ENCODE results near the gene OR52N1.

The OR52N1 gene

GRCh38 chr11:5791165-5791564 lies at the start of gene OR52N1:
TSS of gene OR52N1 (minus strand) at chr11:5791265. CDS start at chr11:5788816, 2,449 bp downstream.
- no peak for DNase-seq

- no peak for DNase-seq
Observed at GRCh38 chr11:5837695-5838094, 46.6 kb upstream of the OR52N1 start.

GRCh38 chr11:5833446-5833845 lies 42.4 kb upstream of the OR52N1 start:
- DNase-seq = no peak

- no peak for DNase-seq
Observed at GRCh38 chr11:5831196-5831829, 40.2 kb upstream of the OR52N1 start.

GRCh38 chr11:5818245-5818886 lies 27.3 kb upstream of the OR52N1 start:
- no peak for DNase-seq

GRCh38 chr11:5815534-5815933 lies 24.5 kb upstream of the OR52N1 start:
- no peak for DNase-seq

GRCh38 chr11:5809905-5810795 lies 19.1 kb upstream of the OR52N1 start:
- DNase-seq = no peak

- no peak for DNase-seq
Observed at GRCh38 chr11:5809122-5809519, 18.1 kb upstream of the OR52N1 start.

- peak; percentile 6 to 66 for DNase-seq
Observed at GRCh38 chr11:5808500-5809121, 17.5 kb upstream of the OR52N1 start, which contains the start of gene OR52N2. TSS of gene OR52N2 (plus strand) at chr11:5808924. CDS start at chr11:5820336, 11,412 bp downstream.

- no peak for DNase-seq
Observed at GRCh38 chr11:5807580-5807979, 16.5 kb upstream of the OR52N1 start.

- DNase-seq = no peak
Observed at GRCh38 chr11:5803982-5804381, 12.9 kb upstream of the OR52N1 start.

- DNase-seq = no peak
Observed at GRCh38 chr11:5796541-5796940, 5.5 kb upstream of the OR52N1 start.

- no peak for DNase-seq
Observed at GRCh38 chr11:5783255-5783654, 7.8 kb downstream of the OR52N1 start, which contains the start of gene OR52N5. TSS of gene OR52N5 (minus strand) at chr11:5783355. CDS start at chr11:5778634, 4,721 bp downstream.

- DNase-seq = no peak
Observed at GRCh38 chr11:5767056-5767455, 24.0 kb downstream of the OR52N1 start.

- DNase-seq = no peak
Observed at GRCh38 chr11:5753943-5754342, 37.1 kb downstream of the OR52N1 start, which contains the start of gene OR52N4. TSS of gene OR52N4 (plus strand) at chr11:5754243. CDS start at chr11:5754741, 498 bp downstream.

- DNase-seq = no peak
Observed at GRCh38 chr11:5749836-5750235, 41.2 kb downstream of the OR52N1 start.

GRCh38 chr11:5746614-5747013 lies 44.5 kb downstream of the OR52N1 start:
- DNase-seq = no peak

GRCh38 chr11:5738431-5738830 lies 52.6 kb downstream of the OR52N1 start:
- DNase-seq = no peak

- no peak for DNase-seq
Observed at GRCh38 chr11:5737670-5738392, 53.2 kb downstream of the OR52N1 start.

- no peak for DNase-seq
Observed at GRCh38 chr11:5737091-5737490, 54.0 kb downstream of the OR52N1 start.

Measured in NCI-H446 (cell line).